IMR-90 (cell line): ENCODE results near the gene ETV6. TPM values are rescaled to one million over a fixed set of nuclear protein-coding genes. Genes with fewer than 3 reads are reported as not detected.

Experiments used
- ATAC-seq: fragments of 200-7000 bp; cut with Tn5 transposase; 2 replicates; pipeline ENCODE4 v1.9.1; 2020; ENCODE audit warnings: low read depth, mild to moderate bottlenecking, moderate library complexity
- BruUV-seq: library from RNA; stranded (reverse); fragments of 400-500 nt; replicated peaks from 2 replicates; lab custom pipeline; 2021; lab: Mats Ljungman, UMichigan
- CTCF ChIA-PET: fragments of 300-600 bp; formaldehyde crosslinking; extraction: SDS; loops from one replicate; lab custom pipeline; 2021; ENCODE audit warnings: antibody characterized with exemption; lab: Yijun Ruan, JAX
- POLR2A ChIA-PET: fragments of 300-600 bp; sonication (Branson Sonifier 250); formaldehyde crosslinking; loops from one replicate; lab custom pipeline; 2022; ENCODE audit warnings: antibody characterized with exemption; ENCODE audit not compliant: unreplicated experiment; lab: Charles Lee
- DNase-seq: peaks from one replicate; pipeline ENCODE4 v3.0.0; 2013
- H2AFZ ChIP-seq: replicated peaks from 2 replicates; pipeline ENCODE3; 2013; ENCODE audit warnings: low read length, mild to moderate bottlenecking; ENCODE audit not compliant: poor library complexity
- H2AK5ac ChIP-seq: 2 replicates; pipeline ENCODE4 v1.6.1; 2013; ENCODE audit warnings: low read depth, low read length, inconsistent platforms
- H2AK9ac ChIP-seq: replicated peaks from 2 replicates; pipeline ENCODE3; 2013; ENCODE audit warnings: mild to moderate bottlenecking, low read depth, low read length, moderate library complexity; ENCODE audit not compliant: poor library complexity
- H2BK120ac ChIP-seq: 2 replicates; pipeline ENCODE4 v1.6.1; 2013; ENCODE audit warnings: low read depth, low read length, inconsistent platforms
- H2BK15ac ChIP-seq: 3 replicates; pipeline ENCODE4 v1.6.1; 2013; ENCODE audit warnings: low read depth, low read length, inconsistent platforms
- H2BK20ac ChIP-seq: 2 replicates; pipeline ENCODE4 v1.6.1; 2013; ENCODE audit warnings: low read depth, mild to moderate bottlenecking, inconsistent platforms, low read length, moderate library complexity
- H2BK5ac ChIP-seq: 2 replicates; pipeline ENCODE4 v1.6.1; 2013; ENCODE audit warnings: mild to moderate bottlenecking, low read depth, low read length, inconsistent platforms; ENCODE audit not compliant: poor library complexity, severe bottlenecking
- H3K14ac ChIP-seq: replicated peaks from 2 replicates; pipeline ENCODE4 v1.6.1; 2013; ENCODE audit warnings: low read depth, low read length, inconsistent platforms
- H3K18ac ChIP-seq: 2 replicates; pipeline ENCODE4 v1.6.1; 2013; ENCODE audit warnings: low read depth, low read length, control low read depth
- H3K23ac ChIP-seq: 2 replicates; pipeline ENCODE4 v1.6.1; 2013; ENCODE audit warnings: low read depth, low read length, inconsistent platforms
- H3K27ac ChIP-seq: 2 replicates; pipeline ENCODE4 v1.5.1; 2013; ENCODE audit warnings: mild to moderate bottlenecking, control low read depth, low read length; ENCODE audit not compliant: insufficient read depth
- H3K27me3 ChIP-seq: 2 replicates; pipeline ENCODE4 v1.6.1; 2013; ENCODE audit warnings: low read length; ENCODE audit not compliant: control insufficient read depth, insufficient read depth
- H3K36me3 ChIP-seq: 2 replicates; pipeline ENCODE4 v1.6.1; 2013; ENCODE audit warnings: low read length, mixed read lengths; ENCODE audit not compliant: control insufficient read depth, insufficient read depth
- H3K4ac ChIP-seq: 2 replicates; pipeline ENCODE4 v1.6.1; 2013; ENCODE audit warnings: low read depth, low read length, inconsistent platforms
- H3K4me1 ChIP-seq: 2 replicates; pipeline ENCODE4 v1.6.1; 2013; ENCODE audit warnings: low read length, mixed read lengths; ENCODE audit not compliant: control insufficient read depth, insufficient read depth
- H3K4me2 ChIP-seq: 2 replicates; pipeline ENCODE4 v1.6.1; 2013; ENCODE audit warnings: low read depth, mild to moderate bottlenecking, control low read depth, low read length, moderate library complexity
- H3K4me3 ChIP-seq: 2 replicates; pipeline ENCODE4 v1.5.1; 2013; ENCODE audit warnings: low read depth, mild to moderate bottlenecking, control low read depth, low read length, moderate library complexity; ENCODE audit not compliant: insufficient read depth
- H3K56ac ChIP-seq: 2 replicates; pipeline ENCODE4 v1.6.1; 2013; ENCODE audit warnings: low read length, inconsistent platforms; ENCODE audit not compliant: insufficient read depth; ENCODE audit errors: extremely low read depth
- H3K79me1 ChIP-seq, 2 experiments: 2 replicates each; pipeline ENCODE4 v1.6.1; 2013; ENCODE audit warnings: low read length in 2 of 2, inconsistent platforms in 1 of 2, low read depth in 1 of 2
- H3K9ac ChIP-seq: 2 replicates; pipeline ENCODE4 v1.6.1; 2013; ENCODE audit warnings: low read depth, low read length, control low read depth
- H3K9me1 ChIP-seq: 2 replicates; pipeline ENCODE4 v1.6.1; 2013; ENCODE audit warnings: low read length, inconsistent platforms; ENCODE audit not compliant: insufficient read depth
- H3K9me3 ChIP-seq: 2 replicates; pipeline ENCODE4 v1.6.1; 2013; ENCODE audit warnings: low read length; ENCODE audit not compliant: control insufficient read depth, insufficient read depth
- H4K20me1 ChIP-seq: 2 replicates; pipeline ENCODE4 v1.6.1; 2013; ENCODE audit warnings: low read length, inconsistent platforms; ENCODE audit not compliant: insufficient read depth
- H4K5ac ChIP-seq: 2 replicates; pipeline ENCODE4 v1.6.1; 2013; ENCODE audit warnings: mild to moderate bottlenecking, low read depth, low read length, control low read depth
- H4K8ac ChIP-seq, 2 experiments: 2 replicates each; pipeline ENCODE4 v1.6.1; 2013; ENCODE audit warnings: low read depth in 2 of 2, low read length in 2 of 2, control low read depth in 1 of 2, inconsistent platforms in 1 of 2
- H4K91ac ChIP-seq: 2 replicates; pipeline ENCODE4 v1.6.1; 2013; ENCODE audit warnings: low read depth, low read length, inconsistent platforms; ENCODE audit not compliant: insufficient read depth
- BHLHE40 ChIP-seq: fragments of 150-350 bp; IDR thresholded peaks from 2 replicates; pipeline ENCODE4 v1.6.1; 2016; ENCODE audit warnings: mild to moderate bottlenecking, low read depth, low read length
- CEBPB ChIP-seq: IDR thresholded peaks from 2 replicates; pipeline ENCODE4 v1.6.1; 2012; ENCODE audit warnings: low read depth, low read length, improper control_type of control experiment
- CHD1 ChIP-seq: IDR thresholded peaks from 2 replicates; pipeline ENCODE4 v1.6.1; 2012; ENCODE audit warnings: low read depth, low read length, improper control_type of control experiment
- FOS ChIP-seq: fragments of 150-350 bp; IDR thresholded peaks from 2 replicates; pipeline ENCODE4 v1.6.1; 2016; ENCODE audit warnings: low read depth, low read length
- MAFK ChIP-seq: IDR thresholded peaks from 2 replicates; pipeline ENCODE4 v1.6.1; 2012; ENCODE audit warnings: low read depth, low read length, improper control_type of control experiment
- MAZ ChIP-seq: IDR thresholded peaks from 2 replicates; pipeline ENCODE4 v1.6.1; 2012; ENCODE audit warnings: low read depth, mild to moderate bottlenecking, low read length, improper control_type of control experiment, moderate library complexity, borderline replicate concordance
- MXI1 ChIP-seq: IDR thresholded peaks from 2 replicates; pipeline ENCODE4 v1.6.1; 2012; ENCODE audit warnings: low read depth, mild to moderate bottlenecking, low read length, moderate library complexity, borderline replicate concordance
- NFE2L2 ChIP-seq: fragments of 150-350 bp; IDR thresholded peaks from 2 replicates; pipeline ENCODE4 v1.6.1; 2016; ENCODE audit warnings: low read depth, mild to moderate bottlenecking, low read length
- POLR2A ChIP-seq: IDR thresholded peaks from 2 replicates; pipeline ENCODE4 v1.6.1; 2012; ENCODE audit warnings: mild to moderate bottlenecking, low read depth, low read length
- RAD21 ChIP-seq: IDR thresholded peaks from 2 replicates; pipeline ENCODE4 v1.6.1; 2012; ENCODE audit warnings: low read length, improper control_type of control experiment
- RCOR1 ChIP-seq: IDR thresholded peaks from 2 replicates; pipeline ENCODE4 v1.6.1; 2012; ENCODE audit warnings: mild to moderate bottlenecking, low read length, improper control_type of control experiment; ENCODE audit not compliant: insufficient replicate concordance
- RFX5 ChIP-seq: IDR thresholded peaks from 2 replicates; pipeline ENCODE4 v1.8.0; 2012; ENCODE audit warnings: low read depth, mild to moderate bottlenecking, low read length, moderate library complexity
- SMC3 ChIP-seq: fragments of 150-350 bp; IDR thresholded peaks from 2 replicates; pipeline ENCODE4 v1.6.1; 2016; ENCODE audit warnings: low read depth, mild to moderate bottlenecking, antibody characterized with exemption, low read length, moderate library complexity
- WGBS, 2 experiments: methylation state at CpG; one replicate each; pipeline versions ENCODE4 v1.1.5 to v1.1.7; 2013; ENCODE audit warnings: missing lambda C conversion rate in 2 of 2; ENCODE audit not compliant: insufficient read length in 1 of 2; ENCODE audit errors: extremely low coverage in 2 of 2; 5-methylcytosine and 5-hydroxymethylcytosine counted together
- dilution Hi-C: fragments of 300-500 bp; cut with HindIII; formaldehyde crosslinking; loops from one replicate; pipeline ENCODE4 v1.14.3; 2018; ENCODE audit warnings: low sequenced_read_pairs; ENCODE audit not compliant: unreplicated experiment
- in situ Hi-C: fragments of 300-500 bp; cut with MboI; formaldehyde crosslinking; loops from 3 replicates; pipeline ENCODE4 v1.14.3; 2019; ENCODE audit warnings: low sequenced_read_pairs, inconsistent platforms, mixed read lengths
- intact Hi-C: fragments of 100-400 bp; cut with micrococcal nuclease; formaldehyde crosslinking; loops from 2 replicates; pipeline ENCODE4 v1.10.0; 2022
- polyA plus RNA-seq, 3 experiments: library from polyadenylated mRNA; depleted of rRNA; stranded (reverse); fragments of >200 nt; gene quantifications; 2 replicates each; pipeline ENCODE4 v1.2.3, GENCODE V29; 2012; ENCODE audit warnings: low replicate concordance in 1 of 3
- total RNA-seq: library from RNA; depleted of rRNA; stranded (reverse); fragments of >200 nt; gene quantifications from 2 replicates; pipeline ENCODE4 v1.2.3, GENCODE V29; 2012
- TF ChIP-seq, protein P1 (sequence below): conservative IDR thresholded peaks from 2 replicates; pipeline ENCODE4 v1.5.1; 2012; ENCODE audit warnings: mild to moderate bottlenecking, low read depth, low read length, improper control_type of control experiment
- TF ChIP-seq, protein P2 (sequence below): fragments of 150-350 bp; IDR thresholded peaks from 2 replicates; pipeline ENCODE4 v1.6.1; 2017; ENCODE audit warnings: mild to moderate bottlenecking, antibody characterized with exemption, low read length, low read depth
- TF ChIP-seq, protein P3 (sequence below): fragments of 150-350 bp; IDR thresholded peaks from 2 replicates; pipeline ENCODE4 v1.6.1; 2016; ENCODE audit warnings: low read depth, mild to moderate bottlenecking, low read length, moderate library complexity, borderline replicate concordance

Gene ETV6
- total and polyA plus RNA-seq, 2 of the 4 experiments (the other 2 are of a cell fraction), result 8.4 to 9.9 TPM

DNA sequence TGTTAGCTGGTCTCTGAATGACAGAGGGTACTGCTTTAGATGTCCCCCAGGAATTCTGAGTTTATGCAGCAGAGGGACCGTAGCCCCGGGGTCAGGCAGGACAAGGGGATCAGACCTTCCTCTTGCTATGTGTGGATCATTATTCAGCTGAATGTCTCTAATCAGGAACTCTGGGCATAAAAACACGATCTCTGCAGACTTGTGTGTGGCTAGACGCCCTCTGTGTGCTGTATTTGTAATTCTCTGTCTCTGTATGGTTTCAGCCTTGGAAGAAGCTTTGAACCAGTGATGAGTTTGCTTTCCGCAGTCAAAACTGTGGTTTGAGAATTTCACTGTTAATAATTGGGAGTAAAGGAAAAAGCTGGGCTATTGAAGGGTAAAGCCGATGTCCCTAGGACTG is 125.3 kb downstream of the ETV6 start:
- H4K8ac ChIP-seq, result no peak overlapping the region; a peak in 1 of 4 replicates
- no peaks in the 10 kb centered on the region for H4K20me1 ChIP-seq
- 89% methylated on average over 3 of the region's 6 CpGs; no CpG with 5 or more reads in 1 of the 2 experiments for WGBS, 2 experiments
- H2BK15ac ChIP-seq, result no peak overlapping the region
- H4K91ac ChIP-seq, result no peak overlapping the region
- H3K4me2 ChIP-seq, result no peak overlapping the region
- H2AFZ ChIP-seq, result no peak overlapping the region
- H3K27me3 ChIP-seq, result no peaks in the 10 kb centered on the region
- no peak overlapping the region for H3K27ac ChIP-seq
- no peak overlapping the region for H2AK5ac ChIP-seq
- peaks cover 9% of the 10 kb centered on the region; the same call in 1 of the 2 replicates for H3K36me3 ChIP-seq
- peaks cover 12% of the 10 kb centered on the region; the same call in 1 of the 2 replicates for H3K4me1 ChIP-seq
- no peak overlapping the region for H2BK5ac ChIP-seq
- H3K18ac ChIP-seq, result no peak overlapping the region
- H3K23ac ChIP-seq, result no peak overlapping the region
- H3K9me1 ChIP-seq, result peaks cover 12% of the 10 kb centered on the region; the same call in 1 of the 2 replicates
- peaks cover 32 to 74% of the 10 kb centered on the region in 2 experiments for H3K79me1 ChIP-seq
- peak overlapping the region; percentile 32; the same call in 1 of the 2 replicates for H3K4ac ChIP-seq
- H2BK120ac ChIP-seq, result no peak overlapping the region
- TF ChIP-seq BHLHE40 (no peak), CEBPB (no peak), RFX5 (no peak), MAFK (no peak), NFE2L2 (no peak), SMC3 (no peak), RAD21 (no peak), MAZ (no peak), MXI1 (no peak), RCOR1 (no peak), CHD1 (no peak), FOS (no peak), POLR2A (no peak)
- TF ChIP-seq, protein P1, sequence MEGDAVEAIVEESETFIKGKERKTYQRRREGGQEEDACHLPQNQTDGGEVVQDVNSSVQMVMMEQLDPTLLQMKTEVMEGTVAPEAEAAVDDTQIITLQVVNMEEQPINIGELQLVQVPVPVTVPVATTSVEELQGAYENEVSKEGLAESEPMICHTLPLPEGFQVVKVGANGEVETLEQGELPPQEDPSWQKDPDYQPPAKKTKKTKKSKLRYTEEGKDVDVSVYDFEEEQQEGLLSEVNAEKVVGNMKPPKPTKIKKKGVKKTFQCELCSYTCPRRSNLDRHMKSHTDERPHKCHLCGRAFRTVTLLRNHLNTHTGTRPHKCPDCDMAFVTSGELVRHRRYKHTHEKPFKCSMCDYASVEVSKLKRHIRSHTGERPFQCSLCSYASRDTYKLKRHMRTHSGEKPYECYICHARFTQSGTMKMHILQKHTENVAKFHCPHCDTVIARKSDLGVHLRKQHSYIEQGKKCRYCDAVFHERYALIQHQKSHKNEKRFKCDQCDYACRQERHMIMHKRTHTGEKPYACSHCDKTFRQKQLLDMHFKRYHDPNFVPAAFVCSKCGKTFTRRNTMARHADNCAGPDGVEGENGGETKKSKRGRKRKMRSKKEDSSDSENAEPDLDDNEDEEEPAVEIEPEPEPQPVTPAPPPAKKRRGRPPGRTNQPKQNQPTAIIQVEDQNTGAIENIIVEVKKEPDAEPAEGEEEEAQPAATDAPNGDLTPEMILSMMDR, result no peak
- TF ChIP-seq, protein P2, sequence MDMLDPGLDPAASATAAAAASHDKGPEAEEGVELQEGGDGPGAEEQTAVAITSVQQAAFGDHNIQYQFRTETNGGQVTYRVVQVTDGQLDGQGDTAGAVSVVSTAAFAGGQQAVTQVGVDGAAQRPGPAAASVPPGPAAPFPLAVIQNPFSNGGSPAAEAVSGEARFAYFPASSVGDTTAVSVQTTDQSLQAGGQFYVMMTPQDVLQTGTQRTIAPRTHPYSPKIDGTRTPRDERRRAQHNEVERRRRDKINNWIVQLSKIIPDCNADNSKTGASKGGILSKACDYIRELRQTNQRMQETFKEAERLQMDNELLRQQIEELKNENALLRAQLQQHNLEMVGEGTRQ, result no peak
- TF ChIP-seq, protein P3, sequence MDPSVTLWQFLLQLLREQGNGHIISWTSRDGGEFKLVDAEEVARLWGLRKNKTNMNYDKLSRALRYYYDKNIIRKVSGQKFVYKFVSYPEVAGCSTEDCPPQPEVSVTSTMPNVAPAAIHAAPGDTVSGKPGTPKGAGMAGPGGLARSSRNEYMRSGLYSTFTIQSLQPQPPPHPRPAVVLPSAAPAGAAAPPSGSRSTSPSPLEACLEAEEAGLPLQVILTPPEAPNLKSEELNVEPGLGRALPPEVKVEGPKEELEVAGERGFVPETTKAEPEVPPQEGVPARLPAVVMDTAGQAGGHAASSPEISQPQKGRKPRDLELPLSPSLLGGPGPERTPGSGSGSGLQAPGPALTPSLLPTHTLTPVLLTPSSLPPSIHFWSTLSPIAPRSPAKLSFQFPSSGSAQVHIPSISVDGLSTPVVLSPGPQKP, result no peak
- H4K5ac ChIP-seq, result no peak overlapping the region
- no peak overlapping the region for H3K4me3 ChIP-seq
- no peaks in the 10 kb centered on the region for H3K9me3 ChIP-seq
- ATAC-seq (no peak), DNase-seq (no peak)
- intact Hi-C loops, result no loop called here
- ChIA-PET CTCF (no interaction called here), POLR2A (no interaction called here)
- in situ Hi-C loops, result no loop called here
- no peak overlapping the region for H3K56ac ChIP-seq
- no TSS peak for BruUV-seq
- H2AK9ac ChIP-seq, result no peak overlapping the region
- H3K14ac ChIP-seq, result no peak overlapping the region
- no peak overlapping the region for H3K9ac ChIP-seq
- dilution Hi-C loops, result no loop called here
- H2BK20ac ChIP-seq, result no peak overlapping the region
